GM12875 (cell line): ENCODE data around the gene HS6ST3.

ENCODE experiments used
- H3K4me3 ChIP-seq: one replicate; pipeline ENCODE4 v1.5.1; 2011; ENCODE audit warnings: low read depth, low read length, control low read depth
- TF ChIP-seq, protein P1 (sequence below): IDR thresholded peaks from 2 replicates; pipeline ENCODE4 v1.5.1; 2011; ENCODE audit warnings: low read depth, mild to moderate bottlenecking, control low read depth, inconsistent platforms, low read length, moderate library complexity, borderline replicate concordance; ENCODE audit not compliant: insufficient read depth

The HS6ST3 gene

DNA sequence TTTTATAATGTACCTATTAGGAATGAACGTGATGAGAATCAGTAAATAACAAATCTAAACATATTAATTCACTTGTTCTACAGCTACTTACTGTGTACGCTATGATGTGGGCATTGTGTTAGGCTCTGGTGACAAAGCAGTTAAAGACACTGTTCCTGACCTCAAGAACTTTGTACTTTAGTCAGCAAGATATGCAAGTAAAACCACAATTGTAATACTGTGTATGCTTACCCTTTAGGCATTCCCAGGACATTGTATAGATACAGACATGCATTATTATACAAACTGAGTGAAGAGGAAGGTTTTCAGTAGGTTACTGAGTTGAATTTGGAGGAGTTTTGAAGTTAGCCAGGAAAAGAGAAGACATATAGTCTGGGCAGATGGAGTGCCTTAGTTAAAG, 435.8 kb downstream of the HS6ST3 start:
- TF ChIP-seq, protein P1, sequence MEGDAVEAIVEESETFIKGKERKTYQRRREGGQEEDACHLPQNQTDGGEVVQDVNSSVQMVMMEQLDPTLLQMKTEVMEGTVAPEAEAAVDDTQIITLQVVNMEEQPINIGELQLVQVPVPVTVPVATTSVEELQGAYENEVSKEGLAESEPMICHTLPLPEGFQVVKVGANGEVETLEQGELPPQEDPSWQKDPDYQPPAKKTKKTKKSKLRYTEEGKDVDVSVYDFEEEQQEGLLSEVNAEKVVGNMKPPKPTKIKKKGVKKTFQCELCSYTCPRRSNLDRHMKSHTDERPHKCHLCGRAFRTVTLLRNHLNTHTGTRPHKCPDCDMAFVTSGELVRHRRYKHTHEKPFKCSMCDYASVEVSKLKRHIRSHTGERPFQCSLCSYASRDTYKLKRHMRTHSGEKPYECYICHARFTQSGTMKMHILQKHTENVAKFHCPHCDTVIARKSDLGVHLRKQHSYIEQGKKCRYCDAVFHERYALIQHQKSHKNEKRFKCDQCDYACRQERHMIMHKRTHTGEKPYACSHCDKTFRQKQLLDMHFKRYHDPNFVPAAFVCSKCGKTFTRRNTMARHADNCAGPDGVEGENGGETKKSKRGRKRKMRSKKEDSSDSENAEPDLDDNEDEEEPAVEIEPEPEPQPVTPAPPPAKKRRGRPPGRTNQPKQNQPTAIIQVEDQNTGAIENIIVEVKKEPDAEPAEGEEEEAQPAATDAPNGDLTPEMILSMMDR, result no peak
- no peak overlapping the region for H3K4me3 ChIP-seq

- no peak overlapping the region for H3K4me3 ChIP-seq
- TF ChIP-seq, protein P1, result no peak
Observed at GRCh38 chr13:96527497-96527896, 437.6 kb downstream of the HS6ST3 start.

- TF ChIP-seq, protein P1, result no peak
- no peak overlapping the region for H3K4me3 ChIP-seq
Observed at GRCh38 chr13:96532804-96533203, 442.9 kb downstream of the HS6ST3 start.

DNA sequence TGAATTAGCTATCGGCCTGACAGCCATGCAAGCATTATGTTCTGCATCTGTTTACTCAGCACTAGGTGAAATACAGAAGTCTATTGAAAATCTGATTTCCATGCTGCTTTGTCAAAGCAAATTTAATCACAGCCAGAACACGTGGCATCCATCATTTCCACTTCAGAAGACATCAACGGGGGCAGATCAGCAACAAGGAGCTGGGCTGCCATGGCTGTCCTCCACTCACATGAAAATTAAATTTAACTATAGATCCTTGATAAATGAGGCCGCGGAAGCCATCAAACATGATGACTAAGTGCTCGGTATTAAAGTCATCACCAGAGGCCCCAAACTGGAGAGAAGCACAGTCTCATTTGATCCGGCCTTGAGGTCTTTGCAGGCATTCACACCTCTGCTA, 443.5 kb downstream of the HS6ST3 start:
- no peak overlapping the region for H3K4me3 ChIP-seq
- TF ChIP-seq, protein P1, result no peak

DNA sequence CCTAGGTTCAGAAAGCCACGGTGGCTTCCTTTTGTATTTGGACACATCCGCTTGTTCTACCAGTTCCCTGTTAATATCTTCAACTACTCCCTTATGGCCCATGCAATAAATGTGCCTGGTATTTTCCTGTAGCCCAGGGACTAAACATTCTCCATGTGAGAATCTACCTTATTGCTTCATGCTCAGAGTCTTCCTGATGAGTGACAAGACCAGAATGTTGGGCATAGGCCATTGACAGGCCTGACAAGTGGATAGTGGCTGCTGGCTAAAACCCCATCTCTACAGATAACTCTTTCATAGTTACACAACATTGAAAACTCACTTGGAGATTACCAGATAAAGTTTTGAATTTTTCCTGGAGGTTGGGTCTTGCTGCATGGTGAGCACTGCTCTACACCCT, 449.9 kb downstream of the HS6ST3 start:
- TF ChIP-seq, protein P1, result no peak
- H3K4me3 ChIP-seq, result no peak overlapping the region

GRCh38 chr13:96540670-96541069, 450.8 kb downstream of the HS6ST3 start:
- no peak overlapping the region for H3K4me3 ChIP-seq

GRCh38 chr13:96542986-96543385, 453.1 kb downstream of the HS6ST3 start:
- TF ChIP-seq, protein P1, result no peak
- no peak overlapping the region for H3K4me3 ChIP-seq

More at GRCh38 chr13:96540670-96541069, 450.8 kb downstream of the HS6ST3 start:
- TF ChIP-seq, protein P1, result no peak
